H1 (cell line): ENCODE data around the gene CEP104. TPM values are rescaled to one million over a fixed set of nuclear protein-coding genes. Genes with fewer than 3 reads are reported as not detected.

Experiments
- POLR2A ChIP-seq, 2 experiments: IDR thresholded peaks; 1 replicate in 1 of 2; 2 replicates in 1 of 2; pipeline ENCODE4 v1.6.1; 2011; ENCODE audit warnings: low read depth in 2 of 2, low read length in 2 of 2, mild to moderate bottlenecking in 2 of 2; ENCODE audit errors: control extremely low read depth in 1 of 2
- SP2 ChIP-seq: IDR thresholded peaks from 2 replicates; pipeline ENCODE4 v1.6.1; 2012; ENCODE audit warnings: mild to moderate bottlenecking, low read length, inconsistent platforms
- SUZ12 ChIP-seq: fragments of 200-600 bp; sonication (generic); IDR thresholded peaks from 2 replicates; pipeline ENCODE4 v1.6.1; 2012; ENCODE audit warnings: mild to moderate bottlenecking, inconsistent platforms, low read length, moderate library complexity, mixed read lengths
- polyA plus RNA-seq, 7 experiments: library from polyadenylated mRNA; depleted of rRNA in 3 of 7; stranded (reverse) in 5 of 7; unstranded in 2 of 7; fragments of >200 nt in 5 of 7; fragments of 200-250 nt in 2 of 7; gene quantifications; 1 replicate in 5 of 7; 2 replicates in 1 of 7; 4 replicates in 1 of 7; pipeline versions ENCODE4 v1.2.1 to v1.2.3, GENCODE V29; 2011 to 2013; ENCODE audit warnings: missing spikeins in 2 of 7, mixed read lengths in 2 of 7
- total RNA-seq: library from RNA; stranded (reverse); fragmentation: NEBNext Ultra II Directional; extraction: Animal tissue kit (Norgen Biotek cat#: 25700); gene quantifications from 2 replicates; pipeline ENCODE4 v1.2.1, GENCODE V29; 2021

CEP104 gene
- total and polyA plus RNA-seq, 2 of the 8 experiments (the other 6 are each of a cell fraction or from before 2014, with no cell fraction given) = 8.0 to 43.9 TPM

DNA sequence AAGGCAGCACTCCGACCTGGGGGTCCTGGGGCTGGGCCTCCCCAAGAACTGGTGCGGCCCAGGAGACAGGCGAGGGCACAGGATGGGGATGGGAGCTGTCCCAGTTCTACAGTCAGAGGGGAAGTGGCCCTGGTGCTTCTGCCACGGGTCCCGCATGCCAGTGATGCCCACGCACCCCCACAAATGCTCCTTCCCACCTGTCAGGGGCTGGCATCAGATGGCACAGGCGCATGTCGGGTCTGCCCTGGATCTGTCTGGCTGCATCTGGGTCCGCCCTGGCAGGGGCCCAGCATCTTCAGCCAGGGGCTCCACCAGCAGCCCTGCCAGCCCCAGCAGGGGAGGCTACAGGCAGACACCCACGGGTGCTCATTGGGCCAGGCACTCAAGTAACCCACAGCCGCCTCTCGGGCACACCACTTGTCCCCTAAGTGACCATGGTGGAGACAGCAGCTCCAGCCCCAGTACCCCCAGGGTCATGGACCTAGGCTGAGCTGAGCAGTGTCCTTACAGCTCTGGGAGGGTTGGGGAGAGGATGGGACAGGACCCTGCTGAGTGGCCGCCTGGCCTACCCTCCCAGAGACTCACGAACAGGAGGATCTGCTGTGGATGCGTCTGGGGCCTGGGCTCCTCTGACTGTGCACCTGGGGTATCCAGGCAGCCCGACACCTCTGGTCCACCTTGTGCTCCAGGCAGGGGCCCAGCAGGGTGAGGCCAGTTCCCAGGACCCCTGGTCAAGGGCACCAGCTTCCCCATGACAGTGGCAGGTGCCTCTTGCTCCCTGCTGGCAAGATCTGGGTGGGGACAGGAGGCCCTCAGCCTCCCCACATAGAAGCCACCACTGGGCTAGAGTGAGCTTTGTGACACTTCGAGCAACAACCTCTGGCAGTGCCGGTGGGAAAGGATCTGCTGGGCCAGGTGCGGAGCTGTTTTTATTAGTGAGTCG, 79.1 kb downstream of the CEP104 start (continued):
- TF ChIP-seq SP2 (no peak), SUZ12 (no peak), POLR2A (IDR thresholded peaks at IDR 0.05; ENCODE audit: control extremely low read depth in 1 of 2, low read depth in 2 of 2, low read length in 2 of 2) (no peak)
